GM21367 (cell line): Measurements from ENCODE around the gene RNASEH2B.

ENCODE experiments used
- ATAC-seq: cut with Tn5 transposase; IDR thresholded peaks from one replicate; pipeline ENCODE4 v1.9.1; 2021; ENCODE audit not compliant: unreplicated experiment

The RNASEH2B gene, protein sequence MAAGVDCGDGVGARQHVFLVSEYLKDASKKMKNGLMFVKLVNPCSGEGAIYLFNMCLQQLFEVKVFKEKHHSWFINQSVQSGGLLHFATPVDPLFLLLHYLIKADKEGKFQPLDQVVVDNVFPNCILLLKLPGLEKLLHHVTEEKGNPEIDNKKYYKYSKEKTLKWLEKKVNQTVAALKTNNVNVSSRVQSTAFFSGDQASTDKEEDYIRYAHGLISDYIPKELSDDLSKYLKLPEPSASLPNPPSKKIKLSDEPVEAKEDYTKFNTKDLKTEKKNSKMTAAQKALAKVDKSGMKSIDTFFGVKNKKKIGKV

DNA sequence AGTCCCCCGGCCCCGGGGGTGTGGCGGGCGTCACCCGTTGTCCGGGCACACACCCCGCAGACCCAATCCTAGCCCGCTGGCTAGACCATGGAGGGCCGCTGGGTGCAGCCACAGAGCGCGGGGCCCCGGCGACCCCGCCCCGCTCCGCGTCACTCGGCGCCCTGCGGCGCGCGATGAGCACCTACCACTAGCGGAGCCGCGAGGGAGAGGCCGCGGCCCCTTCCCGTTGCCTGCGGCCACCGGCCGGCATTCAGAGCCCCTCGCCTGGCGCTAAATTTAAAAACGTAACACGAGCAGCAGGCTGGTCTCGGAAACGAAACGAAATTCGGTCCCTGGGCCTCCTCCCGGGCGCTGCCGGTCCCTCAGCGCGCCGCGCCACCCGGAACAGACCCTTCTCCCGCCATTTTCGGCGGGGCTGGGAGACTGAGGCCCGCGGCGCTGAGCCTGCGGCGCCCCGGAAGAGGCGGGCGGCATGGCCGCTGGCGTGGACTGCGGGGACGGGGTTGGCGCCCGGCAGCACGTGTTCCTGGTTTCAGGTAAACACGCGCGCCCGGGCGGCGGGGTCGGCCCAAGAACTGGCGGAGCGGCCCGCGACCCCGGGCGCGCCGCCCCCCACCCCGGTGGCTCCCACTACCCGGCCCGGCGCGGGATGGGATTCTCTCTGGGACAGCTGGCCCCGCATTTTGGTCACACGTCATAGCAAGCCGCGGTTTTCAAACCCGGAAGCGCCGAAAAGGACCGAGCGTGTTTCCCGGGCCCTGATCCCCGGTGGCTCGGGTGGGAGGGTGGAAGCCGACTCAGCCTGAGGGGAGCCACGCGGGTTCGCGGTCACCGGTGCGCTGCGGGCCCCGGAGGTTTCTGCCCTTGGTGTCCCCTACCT, at the start of gene RNASEH2B:
Gene RNASEH2B (plus strand): TSS at position 187 of the 880 bp plus-strand sequence. CDS start 286 bp downstream, at position 473.
- ATAC-seq = peak; percentile 61

DNA sequence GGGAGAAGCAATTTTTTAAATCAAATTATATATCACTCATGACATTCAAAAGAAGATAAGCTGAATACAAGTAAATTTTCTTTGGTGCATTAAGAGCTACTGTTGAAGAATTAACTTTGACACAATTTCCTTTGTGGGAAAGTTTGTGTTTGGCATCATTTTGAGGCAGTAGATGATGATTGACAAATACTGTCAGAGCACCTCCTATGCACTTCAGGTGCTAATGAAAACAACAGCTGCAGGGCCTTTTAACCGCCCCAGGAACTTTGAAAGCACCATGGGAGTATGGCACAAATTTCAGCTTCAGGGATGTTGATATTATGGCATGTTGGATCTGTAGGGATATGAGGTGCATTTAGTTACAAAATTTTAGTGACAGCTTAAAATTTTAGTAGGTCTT, 45.1 kb upstream of the RNASEH2B start:
- no peak for ATAC-seq

DNA sequence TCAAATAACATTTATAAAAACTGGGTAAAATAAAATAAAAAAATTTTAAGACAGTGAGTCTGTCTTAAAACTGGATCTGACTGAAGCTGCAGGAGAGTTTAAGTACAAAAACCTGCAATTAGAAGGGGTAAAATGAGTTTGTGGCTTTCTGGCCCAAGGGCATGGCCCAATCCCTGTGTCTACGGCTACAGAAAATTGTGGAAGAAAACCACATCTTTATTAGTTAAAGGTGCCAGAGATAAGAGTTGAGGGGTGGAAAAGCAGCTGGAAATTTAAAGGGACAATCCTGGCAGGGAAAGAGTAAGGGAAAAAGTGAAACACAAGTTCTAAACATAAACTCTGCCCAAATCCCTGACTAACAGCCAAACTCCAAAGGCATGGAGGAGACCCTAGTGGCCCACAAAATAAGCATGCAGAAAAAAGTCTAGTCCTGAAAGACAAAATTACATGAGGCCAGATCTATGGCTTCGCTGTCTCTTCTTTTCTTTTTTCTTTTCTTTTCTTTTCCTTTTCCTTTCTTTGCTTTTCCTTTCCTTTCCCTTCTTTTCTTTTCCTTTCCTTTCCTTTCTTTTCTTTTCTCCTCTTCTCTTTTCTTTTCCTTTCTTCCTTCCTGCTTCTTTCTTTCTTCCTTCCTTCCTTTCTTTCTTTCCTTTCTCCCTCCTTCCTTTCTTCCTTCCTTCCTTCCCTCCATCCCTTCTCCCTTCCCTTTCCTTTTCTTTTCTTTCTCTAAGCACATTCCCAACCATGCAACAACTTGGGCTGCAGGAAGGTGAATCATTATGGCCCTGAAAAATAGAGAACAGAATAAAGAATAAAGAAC, 42.6 kb upstream of the RNASEH2B start:
- no peak for ATAC-seq

DNA sequence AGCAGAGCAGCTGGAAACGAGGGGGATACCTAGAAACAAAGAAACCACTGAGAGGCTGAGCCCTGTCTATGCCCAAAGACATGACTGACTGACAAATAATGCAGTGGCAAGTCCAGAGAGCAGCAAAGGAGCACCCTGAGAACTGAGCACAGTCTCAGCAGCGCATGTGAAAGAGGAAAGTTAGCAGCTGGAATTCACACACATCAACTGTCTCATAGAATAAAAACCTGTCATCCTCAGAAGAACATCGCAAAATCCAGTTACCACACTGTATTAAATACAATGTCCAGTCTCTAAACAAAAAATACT, 42.0 kb upstream of the RNASEH2B start:
- ATAC-seq = no peak

DNA sequence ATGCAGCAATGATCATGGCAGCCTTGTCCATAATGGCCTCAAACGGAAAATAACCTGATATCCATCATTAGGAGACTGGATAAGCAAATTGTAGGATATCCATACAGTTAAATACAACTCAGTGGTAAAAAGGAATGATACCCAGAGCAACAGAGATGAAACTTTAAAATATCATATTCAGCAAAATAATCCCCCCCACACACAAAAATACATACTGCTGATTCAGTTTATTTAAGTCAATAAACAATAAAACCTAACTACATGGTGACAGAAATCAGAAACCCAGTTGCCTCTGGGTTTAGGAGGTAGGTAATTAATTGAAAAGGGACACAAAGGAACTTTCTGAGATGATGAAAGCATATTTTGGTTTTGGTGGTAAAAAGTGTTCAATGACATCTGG, 38.2 kb upstream of the RNASEH2B start:
- no peak for ATAC-seq

DNA sequence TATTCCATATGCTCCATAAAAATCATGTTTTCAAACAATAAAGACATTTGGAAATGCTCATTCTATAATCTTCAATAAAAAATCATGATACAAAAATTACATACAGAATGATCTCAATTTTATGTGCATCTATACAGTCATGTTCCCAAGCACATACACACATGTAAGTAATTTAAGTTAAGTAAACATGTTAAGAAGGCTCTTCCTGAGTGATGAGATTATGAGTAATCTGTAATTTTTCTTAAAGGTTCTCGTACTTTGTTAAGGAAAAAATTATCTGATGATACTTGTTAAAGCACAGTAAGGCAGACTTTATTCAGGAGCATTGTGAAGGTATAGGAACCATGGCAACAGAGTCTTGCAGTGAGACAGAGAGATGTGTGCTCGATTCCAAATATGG, 36.1 kb upstream of the RNASEH2B start:
- no peak for ATAC-seq

DNA sequence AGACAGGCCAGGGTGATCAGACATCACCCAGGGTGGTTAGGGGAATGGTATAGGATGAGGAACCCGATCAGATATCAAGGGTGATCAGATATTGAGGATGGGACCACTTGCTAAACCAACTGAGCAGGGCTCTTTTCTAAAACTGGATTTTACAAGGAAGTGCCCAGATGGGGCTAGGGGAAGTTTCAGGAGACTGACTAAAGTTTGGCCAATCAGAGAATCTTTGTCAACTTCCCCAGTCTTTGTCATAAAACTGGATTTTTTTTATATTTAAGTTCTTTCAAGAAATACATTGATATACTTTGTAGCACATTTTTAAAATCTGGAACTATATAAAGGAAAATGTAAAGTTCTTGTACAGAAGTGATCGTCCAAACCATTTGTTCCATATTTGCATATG, 35.6 kb upstream of the RNASEH2B start:
- ATAC-seq = no peak

DNA sequence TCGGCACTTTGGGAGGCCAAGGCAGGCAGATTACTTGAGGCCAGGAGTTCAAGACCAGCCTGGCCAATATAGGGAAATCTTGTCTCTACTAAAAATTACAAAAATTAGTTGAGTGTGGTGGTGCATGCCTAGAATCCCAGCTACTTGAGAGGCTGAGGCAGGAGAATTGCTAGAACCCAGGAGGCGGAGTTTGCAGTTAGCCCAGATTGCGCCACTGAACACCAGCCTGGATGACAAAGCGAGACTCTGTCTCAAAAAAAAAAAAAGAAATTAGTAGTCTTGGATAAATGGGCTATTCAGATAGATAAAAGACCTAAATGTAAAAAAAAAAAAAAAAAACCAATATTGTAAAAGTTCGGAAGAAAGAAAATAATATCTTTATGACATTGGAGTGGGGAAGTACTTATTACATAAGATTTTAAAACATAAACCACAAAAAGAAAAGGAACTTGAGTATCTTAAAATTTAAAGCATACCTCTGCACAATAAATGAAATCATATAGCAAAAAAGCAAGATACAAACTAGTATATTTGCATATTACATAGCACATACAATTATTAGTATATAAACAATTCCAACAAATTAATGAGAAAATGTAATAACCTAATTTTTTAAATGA, 26.7 kb upstream of the RNASEH2B start:
- no peak for ATAC-seq

DNA sequence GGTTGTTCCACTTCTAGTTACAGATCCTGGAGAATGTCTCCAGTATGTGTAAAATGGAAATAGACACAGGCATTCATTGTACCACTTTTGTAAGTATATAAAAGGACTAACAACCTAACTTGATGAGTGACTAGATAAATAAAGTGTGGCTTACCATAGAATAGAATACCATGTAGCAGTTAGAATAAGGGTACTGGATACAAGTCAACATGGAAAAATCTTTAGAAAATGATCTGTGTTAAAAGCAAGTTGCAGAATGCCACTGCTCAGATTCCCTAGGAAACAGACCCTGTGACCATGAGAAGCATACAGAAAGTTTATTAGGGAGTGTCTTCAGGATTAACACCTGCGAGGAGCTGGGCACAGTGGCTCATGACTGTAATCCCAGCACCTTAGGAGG, 25.9 kb upstream of the RNASEH2B start:
- ATAC-seq = no peak

DNA sequence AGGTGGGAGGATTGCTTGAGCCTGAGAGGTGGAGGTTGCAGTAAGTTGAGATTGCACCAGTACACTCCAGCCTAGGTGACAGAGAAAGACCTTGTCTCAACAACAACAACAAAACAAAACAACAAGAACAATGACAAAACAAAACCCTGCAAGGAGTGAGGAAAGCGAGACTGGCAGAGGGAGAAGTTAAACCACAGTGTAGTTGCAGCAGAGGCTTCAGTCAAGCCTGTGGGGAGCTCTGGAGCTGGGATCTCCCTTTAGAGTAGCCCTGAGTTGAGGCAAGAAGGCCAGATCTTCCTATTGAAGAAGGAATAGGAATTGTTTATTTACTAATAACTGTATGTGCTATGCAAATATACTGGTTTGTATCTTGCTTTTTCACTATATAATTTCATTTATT, 25.3 kb upstream of the RNASEH2B start:
- ATAC-seq = no peak

DNA sequence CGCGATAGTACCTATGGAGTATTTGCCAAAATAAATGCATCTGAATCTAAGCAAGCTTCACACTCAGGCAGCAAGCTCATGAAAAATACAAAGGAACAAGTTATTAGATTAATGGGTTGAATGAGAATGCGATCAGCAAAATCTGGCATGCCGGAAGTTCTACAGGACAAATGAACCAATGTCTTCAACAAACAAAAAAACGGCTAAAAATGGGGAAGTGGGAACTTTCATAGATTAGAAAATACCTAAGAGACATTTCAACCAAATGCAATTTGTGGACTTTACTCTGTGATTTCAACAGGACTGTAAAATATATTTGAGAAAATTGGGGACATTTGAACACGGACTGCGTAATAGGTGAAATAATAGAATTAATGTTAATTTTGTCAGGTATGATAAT, 22.4 kb upstream of the RNASEH2B start:
- ATAC-seq = no peak

DNA sequence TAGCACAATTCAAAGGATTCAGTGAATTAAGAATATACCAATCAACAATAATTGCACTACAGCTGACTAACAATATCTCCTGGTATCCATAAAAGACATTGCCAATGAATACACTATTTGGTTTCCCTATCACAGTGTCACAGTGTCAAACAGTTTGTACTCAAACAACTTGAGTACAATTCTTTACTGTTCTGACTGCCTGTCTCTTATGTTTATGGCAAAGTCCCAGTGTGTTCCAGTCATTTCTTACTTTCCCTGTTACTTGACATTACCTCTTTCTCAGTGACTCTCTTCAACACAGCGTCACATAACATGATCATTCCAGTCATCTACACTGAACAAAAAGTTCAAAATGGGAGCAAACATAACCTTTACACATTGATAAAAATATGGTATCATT, 21.2 kb upstream of the RNASEH2B start:
- no peak for ATAC-seq

DNA sequence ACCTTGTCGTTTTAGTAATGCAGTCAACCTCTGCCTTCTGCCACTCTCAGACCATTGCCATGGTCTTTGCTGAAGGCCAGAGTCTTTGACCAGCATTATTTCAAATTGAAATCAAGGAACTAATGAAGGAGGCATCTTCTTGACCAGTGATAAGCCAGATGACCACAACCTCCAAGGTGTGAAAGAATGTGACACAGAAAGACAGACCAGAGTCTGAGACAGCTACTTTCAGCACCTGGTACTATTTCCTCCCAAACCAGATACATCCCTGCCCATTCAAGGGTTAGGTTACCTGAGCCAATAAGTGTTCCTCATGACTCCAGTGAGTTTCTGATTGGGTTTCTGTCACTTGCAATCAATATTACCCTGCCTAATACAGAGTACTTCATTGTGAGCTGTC, 20.3 kb upstream of the RNASEH2B start:
- ATAC-seq = no peak

DNA sequence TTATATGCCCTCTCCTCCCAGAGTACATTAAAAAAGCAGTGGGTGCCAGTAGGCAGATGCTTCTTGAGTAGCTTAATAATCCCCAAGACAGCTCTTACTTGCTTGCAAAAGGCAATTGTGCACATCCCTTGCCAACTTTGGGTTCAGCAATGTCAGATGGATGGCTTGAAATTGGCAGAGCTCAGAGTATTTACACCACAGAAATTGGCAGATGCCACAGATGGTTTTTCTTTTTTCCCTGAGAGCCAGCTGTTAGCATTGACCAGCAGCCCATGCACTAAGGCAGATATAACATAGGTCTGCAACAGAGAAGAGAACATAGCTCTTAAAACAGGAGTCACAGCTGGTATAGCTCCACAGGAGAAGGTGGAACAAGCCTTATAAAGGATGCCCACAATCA, 18.4 kb upstream of the RNASEH2B start:
- ATAC-seq = no peak

DNA sequence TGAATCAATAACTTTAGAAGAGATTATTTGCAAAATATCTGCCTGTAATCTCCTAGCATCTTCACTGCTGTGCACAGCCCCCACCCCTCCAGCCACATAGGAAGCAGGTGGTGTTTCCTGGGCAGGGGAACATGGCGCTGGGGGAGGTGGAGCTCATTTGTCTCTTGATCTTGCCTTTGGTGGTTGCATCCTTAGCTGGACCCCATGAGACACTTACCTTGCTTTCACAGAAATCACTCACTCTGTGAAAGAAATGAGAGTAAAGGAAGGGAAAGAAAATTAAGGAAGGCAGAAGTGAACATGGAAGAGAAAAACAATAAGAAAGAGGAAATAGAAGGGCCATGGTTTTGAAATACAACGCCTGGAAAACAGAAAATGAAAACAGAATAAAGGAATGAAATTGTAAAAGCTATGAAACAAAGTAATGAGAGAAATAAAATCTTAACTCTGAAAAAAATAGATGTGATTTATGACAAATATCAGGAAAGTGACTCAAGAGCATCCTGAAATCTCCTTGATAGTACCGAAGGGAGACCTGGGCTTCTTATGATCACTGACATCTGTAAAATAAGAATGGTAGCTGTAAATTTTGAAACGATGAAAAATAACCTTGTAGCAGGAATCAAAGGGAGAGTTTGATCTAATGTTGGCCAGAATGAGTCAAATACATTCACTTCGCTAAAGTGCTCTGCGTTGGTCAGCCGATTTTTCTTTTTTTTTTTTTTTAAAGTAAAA, 17.2 kb upstream of the RNASEH2B start:
- ATAC-seq = peak; percentile 42

DNA sequence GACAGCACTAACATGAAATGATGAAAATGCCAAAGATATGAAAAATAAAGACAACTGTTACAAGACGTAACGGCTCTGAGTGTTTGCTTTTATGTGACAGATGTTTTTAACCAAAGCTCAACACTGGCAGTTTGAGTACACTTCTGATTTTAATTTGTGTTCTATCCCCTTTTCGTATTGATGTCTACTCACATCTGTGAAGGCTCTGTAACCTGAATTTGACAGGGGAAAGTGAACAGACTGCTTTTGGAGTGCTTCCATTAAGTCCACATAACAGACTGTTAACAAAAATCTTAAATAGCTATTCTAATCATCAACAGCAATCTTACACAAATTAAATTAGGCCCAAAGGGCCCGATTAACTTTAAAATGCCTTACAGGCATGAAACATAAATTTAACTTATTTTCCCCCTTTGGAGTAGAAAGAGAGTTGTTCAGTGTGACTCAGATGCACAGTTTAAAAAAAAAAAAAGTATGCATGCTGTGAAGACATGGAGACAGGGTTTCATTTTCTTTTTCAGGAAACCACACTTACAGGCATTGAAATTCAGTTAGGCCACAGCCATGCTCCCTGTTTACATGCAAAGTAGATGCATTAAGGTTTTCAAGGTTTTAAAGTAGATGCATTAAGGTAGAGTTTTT, 16.3 kb upstream of the RNASEH2B start:
- ATAC-seq = peak; percentile 74

DNA sequence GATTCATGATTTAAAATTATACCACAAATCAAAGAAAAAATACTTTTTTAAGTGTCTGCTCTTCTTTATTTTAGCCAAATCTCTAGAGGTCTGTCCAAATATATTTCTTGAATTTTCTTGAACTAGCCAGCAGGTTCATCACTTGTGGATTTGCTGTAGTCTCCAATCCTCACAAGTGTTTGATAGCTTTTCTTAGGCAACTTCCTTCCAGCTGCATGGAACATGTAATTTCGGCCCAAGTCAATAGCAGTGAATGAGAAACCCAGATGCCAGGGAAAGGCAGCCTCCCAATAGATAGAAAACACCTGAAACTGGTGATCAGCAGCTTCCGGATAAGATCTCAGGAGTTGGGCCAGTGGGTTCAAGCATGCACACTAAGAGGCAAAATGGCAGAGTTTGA, 15.6 kb upstream of the RNASEH2B start:
- ATAC-seq = no peak

DNA sequence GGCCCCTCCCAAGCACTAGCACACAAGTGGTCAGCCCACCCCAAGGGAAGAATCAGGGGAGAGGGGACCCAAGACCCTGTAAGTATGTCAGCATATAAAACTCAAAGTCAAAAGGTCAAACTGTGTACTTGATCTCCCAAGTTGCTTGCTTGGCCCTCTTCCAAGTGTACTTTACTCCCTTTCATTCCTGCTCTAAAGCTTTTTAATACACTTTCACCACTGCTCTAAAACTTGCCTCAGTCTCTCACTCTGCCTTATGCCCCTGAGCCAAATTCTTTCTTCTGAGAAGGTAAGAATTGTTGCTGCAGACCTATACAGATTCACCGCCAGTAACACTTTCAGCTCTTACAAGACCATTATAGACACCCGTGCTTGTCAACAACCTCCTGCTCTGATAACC, 15.1 kb upstream of the RNASEH2B start:
- no peak for ATAC-seq

DNA sequence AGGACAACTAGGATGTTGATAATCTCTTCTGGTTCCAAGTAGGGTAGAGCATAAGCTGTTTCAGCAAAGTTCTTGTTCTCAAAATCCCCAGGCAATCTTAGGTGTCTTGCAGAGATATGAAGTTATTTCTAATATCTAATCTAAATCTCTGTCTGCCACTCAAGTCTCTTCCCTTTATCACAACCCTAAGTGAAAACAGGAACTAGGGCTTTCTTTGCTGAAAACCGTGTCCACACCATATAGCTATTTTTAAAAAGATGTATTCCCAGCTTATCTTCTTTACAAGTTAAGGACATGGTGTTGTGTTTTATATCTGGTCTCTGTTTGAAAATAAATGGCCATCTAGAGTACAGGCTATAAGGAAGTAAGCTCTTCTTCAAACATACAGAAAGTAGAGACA, 11.3 kb upstream of the RNASEH2B start:
- no peak for ATAC-seq

DNA sequence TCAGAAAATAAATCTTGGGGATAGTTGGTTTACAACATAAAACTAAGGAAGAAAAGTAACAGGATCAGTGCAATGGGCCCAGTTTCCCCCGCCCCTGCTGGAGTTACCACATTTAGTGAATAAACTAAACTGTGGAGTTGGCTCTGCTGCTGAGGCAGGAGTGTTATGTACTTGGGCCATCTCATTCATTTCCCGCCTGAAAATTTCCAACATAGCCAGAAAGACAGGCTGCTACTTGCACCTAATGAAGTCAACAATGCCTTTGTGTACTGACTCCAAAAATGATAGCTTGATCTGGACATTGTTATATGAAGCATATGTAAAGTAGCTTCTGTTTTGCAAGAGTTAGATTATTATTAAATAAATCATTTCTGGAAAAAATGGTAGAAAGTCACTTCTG, 7.9 kb upstream of the RNASEH2B start:
- ATAC-seq = no peak
